DMS53 treated with DMSO at 0.1 percent for 48 hours (cell line): ENCODE data around the gene ATP10A.
"Not testable (repeated sequence)": the region's sequence is repeated elsewhere in the genome, so short reads cannot be mapped to it uniquely, and the experiment has no call there.

ENCODE experiments used
- DNase-seq: peaks from one replicate; lab custom pipeline; 2025; ENCODE audit not compliant: unreplicated experiment; lab: John Stamatoyannopoulos, UW

ATP10A gene

GRCh38 chr15:25667829-25668228 is 195.3 kb downstream of the ATP10A start:
- DNase-seq = no peak

GRCh38 chr15:25665913-25666312 is 197.2 kb downstream of the ATP10A start:
- no peak for DNase-seq

- no peak for DNase-seq
These were observed 198.4 kb downstream of the ATP10A start for GRCh38 chr15:25664761-25665160.

- no peak for DNase-seq
These were observed 199.6 kb downstream of the ATP10A start for GRCh38 chr15:25663515-25663914.

- DNase-seq = no peak
These were observed 201.2 kb downstream of the ATP10A start for GRCh38 chr15:25661898-25662297.

GRCh38 chr15:25659251-25659650 is 203.9 kb downstream of the ATP10A start:
- no peak for DNase-seq

- no peak for DNase-seq
These were observed 204.6 kb downstream of the ATP10A start for GRCh38 chr15:25658560-25658959.

- no peak for DNase-seq
These were observed 207.7 kb downstream of the ATP10A start for GRCh38 chr15:25655207-25655948.

- DNase-seq = no peak
These were observed 209.8 kb downstream of the ATP10A start for GRCh38 chr15:25653371-25653770.

GRCh38 chr15:25652704-25653103 is 210.4 kb downstream of the ATP10A start:
- DNase-seq = no peak

- DNase-seq = no peak
These were observed 213.7 kb downstream of the ATP10A start for GRCh38 chr15:25649390-25649789.

- no peak for DNase-seq
These were observed 220.0 kb downstream of the ATP10A start for GRCh38 chr15:25643120-25643519.

- DNase-seq = no peak
These were observed 221.4 kb downstream of the ATP10A start for GRCh38 chr15:25641762-25642161.

- DNase-seq = no peak
These were observed 221.8 kb downstream of the ATP10A start for GRCh38 chr15:25641361-25641760.

GRCh38 chr15:25640959-25641358 is 222.2 kb downstream of the ATP10A start:
- DNase-seq = not testable (repeated sequence)

GRCh38 chr15:25640381-25640780 is 222.7 kb downstream of the ATP10A start:
- DNase-seq = no peak

- not testable (repeated sequence) for DNase-seq
These were observed 226.6 kb downstream of the ATP10A start for GRCh38 chr15:25636486-25636885.

- DNase-seq = no peak
These were observed 227.9 kb downstream of the ATP10A start for GRCh38 chr15:25635191-25635590.

- no peak for DNase-seq
These were observed 229.3 kb downstream of the ATP10A start for GRCh38 chr15:25633862-25634261.

GRCh38 chr15:25631971-25632370 is 231.2 kb downstream of the ATP10A start:
- DNase-seq = no peak
